ENCODE data around the gene GPRIN1. TPM values are rescaled to one million over a fixed set of nuclear protein-coding genes. Genes with fewer than 3 reads are reported as not detected.

GPRIN1 gene
- total RNA-seq, 1 donor from 2014 or later: not detected

DNA sequence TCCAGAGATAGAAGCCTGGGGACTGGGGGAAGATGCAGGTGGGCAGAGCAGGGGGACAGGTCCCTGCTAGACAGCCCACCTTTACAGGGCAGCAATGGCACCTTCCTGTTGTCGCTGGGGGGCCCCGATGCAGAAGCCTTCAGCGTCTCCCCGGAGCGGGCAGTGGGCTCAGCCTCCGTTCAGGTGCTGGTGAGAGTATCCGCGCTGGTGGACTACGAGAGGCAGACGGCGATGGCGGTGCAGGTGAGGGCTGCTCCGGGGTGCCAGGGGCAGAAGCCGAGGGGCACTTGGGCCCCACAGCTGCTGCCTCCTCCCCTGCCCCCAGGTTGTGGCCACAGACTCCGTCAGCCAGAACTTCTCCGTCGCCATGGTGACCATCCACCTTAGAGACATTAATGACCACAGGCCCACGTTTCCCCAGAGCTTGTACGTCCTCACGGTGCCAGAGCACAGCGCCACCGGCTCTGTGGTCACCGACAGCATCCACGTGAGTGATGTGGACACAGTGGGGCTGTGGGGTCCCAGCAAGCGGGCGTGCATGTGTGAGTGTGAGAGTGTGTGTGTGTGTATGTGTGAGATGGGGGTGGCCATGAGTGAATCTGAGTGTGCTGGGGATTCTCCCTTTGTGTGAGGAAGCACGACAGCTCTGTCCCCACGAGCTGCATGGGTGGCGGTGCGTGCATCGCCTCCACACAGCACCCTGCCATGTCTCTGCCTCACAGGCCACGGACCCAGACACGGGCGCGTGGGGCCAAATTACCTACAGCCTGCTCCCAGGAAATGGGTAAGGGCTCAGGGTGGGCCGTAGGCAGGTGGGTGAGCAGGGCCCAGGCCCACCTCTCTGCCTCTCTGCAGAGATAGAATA, 32.4 kb downstream of the GPRIN1 start:
- TF ChIP-seq, protein P1, sequence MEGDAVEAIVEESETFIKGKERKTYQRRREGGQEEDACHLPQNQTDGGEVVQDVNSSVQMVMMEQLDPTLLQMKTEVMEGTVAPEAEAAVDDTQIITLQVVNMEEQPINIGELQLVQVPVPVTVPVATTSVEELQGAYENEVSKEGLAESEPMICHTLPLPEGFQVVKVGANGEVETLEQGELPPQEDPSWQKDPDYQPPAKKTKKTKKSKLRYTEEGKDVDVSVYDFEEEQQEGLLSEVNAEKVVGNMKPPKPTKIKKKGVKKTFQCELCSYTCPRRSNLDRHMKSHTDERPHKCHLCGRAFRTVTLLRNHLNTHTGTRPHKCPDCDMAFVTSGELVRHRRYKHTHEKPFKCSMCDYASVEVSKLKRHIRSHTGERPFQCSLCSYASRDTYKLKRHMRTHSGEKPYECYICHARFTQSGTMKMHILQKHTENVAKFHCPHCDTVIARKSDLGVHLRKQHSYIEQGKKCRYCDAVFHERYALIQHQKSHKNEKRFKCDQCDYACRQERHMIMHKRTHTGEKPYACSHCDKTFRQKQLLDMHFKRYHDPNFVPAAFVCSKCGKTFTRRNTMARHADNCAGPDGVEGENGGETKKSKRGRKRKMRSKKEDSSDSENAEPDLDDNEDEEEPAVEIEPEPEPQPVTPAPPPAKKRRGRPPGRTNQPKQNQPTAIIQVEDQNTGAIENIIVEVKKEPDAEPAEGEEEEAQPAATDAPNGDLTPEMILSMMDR (IDR thresholded peaks at IDR 0.05): no peak
- no peaks in the 10 kb centered on the region for H3K4me1 ChIP-seq
- intact Hi-C loops (cut with DNase I): no loop called here
- H3K9me3 ChIP-seq: no peaks in the 10 kb centered on the region
- no peak overlapping the region for H3K27ac ChIP-seq
- no peak for DNase-seq (ENCODE audit: low spot score in 2 of 2)
- H3K36me3 ChIP-seq: no peaks in the 10 kb centered on the region
- H3K4me3 ChIP-seq: no peak overlapping the region
- H3K27me3 ChIP-seq: no peaks in the 10 kb centered on the region

DNA sequence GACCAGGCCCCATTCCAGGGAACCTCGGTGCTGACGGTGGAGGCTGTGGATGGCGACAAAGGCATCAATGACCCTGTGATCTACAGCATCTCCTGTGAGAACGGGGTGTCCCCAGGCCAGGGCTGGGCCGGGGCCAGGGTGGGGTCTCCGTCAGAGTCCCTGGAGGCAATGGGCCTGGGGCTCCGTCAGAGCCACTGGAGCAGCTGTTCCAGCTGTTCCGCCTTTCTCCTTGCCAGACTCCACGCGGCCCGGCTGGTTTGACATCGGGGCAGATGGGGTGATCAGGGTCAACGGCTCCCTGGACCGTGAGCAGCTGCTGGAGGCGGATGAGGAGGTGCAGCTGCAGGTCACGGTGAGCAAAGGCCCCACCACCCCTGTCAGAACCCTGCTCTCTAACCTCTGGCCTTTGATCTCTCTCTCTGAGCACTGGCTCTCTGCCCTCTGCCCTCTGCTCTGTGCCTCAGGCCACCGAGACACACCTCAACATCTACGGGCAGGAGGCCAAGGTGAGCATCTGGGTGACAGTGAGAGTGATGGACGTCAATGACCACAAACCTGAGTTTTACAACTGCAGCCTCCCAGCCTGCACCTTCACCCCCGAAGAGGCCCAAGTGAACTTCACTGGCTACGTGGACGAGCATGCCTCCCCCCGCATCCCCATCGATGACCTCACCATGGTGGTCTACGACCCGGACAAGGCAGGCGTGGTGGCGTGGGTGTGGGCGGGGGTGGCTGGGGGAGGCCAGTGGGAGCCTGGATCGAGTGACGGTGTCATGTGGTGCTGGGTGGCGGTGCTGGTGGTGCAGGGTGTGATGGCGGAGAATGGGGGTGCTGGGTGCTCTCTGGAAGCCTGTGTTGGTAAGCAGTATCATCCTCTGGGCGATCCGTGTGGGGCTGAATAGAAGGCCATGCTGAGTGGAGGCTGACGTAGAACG, 34.2 kb downstream of the GPRIN1 start:
- Histone ChIP-seq H3K36me3 (no peaks in the 10 kb centered on the region), H3K9me3 (no peaks in the 10 kb centered on the region), H3K27ac (no peak overlapping the region), H3K27me3 (no peaks in the 10 kb centered on the region), H3K4me1 (no peaks in the 10 kb centered on the region), H3K4me3 (no peak overlapping the region)
- no peak for DNase-seq (ENCODE audit: low spot score in 2 of 2)
- intact Hi-C loops (cut with DNase I): no loop called here
- TF ChIP-seq, protein P1 (IDR thresholded peaks at IDR 0.05): no peak

DNA sequence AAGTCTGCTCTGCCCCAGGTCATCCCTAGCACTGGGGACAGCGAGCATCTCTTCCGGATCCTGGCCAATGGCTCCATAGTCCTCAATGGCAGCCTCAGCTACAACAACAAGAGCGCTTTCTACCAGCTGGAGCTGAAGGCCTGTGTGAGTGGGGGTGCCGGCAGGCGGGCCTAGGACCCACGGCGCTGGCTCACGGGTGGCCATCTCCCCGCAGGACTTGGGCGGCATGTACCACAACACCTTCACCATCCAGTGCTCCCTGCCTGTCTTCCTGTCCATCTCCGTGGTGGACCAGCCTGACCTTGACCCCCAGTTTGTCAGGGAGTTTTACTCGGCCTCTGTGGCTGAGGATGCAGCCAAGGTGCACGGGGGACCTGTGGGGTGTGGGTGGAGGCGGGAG, 34.9 kb downstream of the GPRIN1 start:
- intact Hi-C loops (cut with DNase I): no loop called here
- no peaks in the 10 kb centered on the region for H3K4me1 ChIP-seq
- no peak for DNase-seq (ENCODE audit: low spot score in 2 of 2)
- no peaks in the 10 kb centered on the region for H3K9me3 ChIP-seq
- H3K36me3 ChIP-seq: no peaks in the 10 kb centered on the region
- no peak overlapping the region for H3K4me3 ChIP-seq
- H3K27me3 ChIP-seq: no peaks in the 10 kb centered on the region
- TF ChIP-seq, protein P1 (IDR thresholded peaks at IDR 0.05): no peak
- no peak overlapping the region for H3K27ac ChIP-seq

DNA sequence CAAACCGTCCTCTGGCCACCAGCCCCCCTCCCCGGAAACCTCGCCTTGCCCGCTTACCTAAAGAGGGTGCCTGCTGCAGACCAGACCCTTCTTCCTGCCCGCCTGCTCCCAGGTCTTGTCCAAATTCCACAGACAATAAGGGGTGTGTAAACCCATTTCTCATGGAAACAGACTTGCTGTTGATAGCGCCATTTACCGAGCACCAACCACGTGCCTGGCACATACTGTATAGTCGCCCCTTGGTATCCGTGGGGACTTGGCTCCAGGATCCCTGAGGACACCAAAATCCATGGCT, 35.7 kb downstream of the GPRIN1 start:
- no peak overlapping the region for H3K4me3 ChIP-seq
- no peak overlapping the region for H3K27ac ChIP-seq
- H3K36me3 ChIP-seq: no peaks in the 10 kb centered on the region
- TF ChIP-seq, protein P1 (IDR thresholded peaks at IDR 0.05): no peak
- DNase-seq (ENCODE audit: low spot score in 2 of 2): no peak
- no peaks in the 10 kb centered on the region for H3K9me3 ChIP-seq
- no peaks in the 10 kb centered on the region for H3K4me1 ChIP-seq
- intact Hi-C loops (cut with DNase I): no loop called here
- no peaks in the 10 kb centered on the region for H3K27me3 ChIP-seq

DNA sequence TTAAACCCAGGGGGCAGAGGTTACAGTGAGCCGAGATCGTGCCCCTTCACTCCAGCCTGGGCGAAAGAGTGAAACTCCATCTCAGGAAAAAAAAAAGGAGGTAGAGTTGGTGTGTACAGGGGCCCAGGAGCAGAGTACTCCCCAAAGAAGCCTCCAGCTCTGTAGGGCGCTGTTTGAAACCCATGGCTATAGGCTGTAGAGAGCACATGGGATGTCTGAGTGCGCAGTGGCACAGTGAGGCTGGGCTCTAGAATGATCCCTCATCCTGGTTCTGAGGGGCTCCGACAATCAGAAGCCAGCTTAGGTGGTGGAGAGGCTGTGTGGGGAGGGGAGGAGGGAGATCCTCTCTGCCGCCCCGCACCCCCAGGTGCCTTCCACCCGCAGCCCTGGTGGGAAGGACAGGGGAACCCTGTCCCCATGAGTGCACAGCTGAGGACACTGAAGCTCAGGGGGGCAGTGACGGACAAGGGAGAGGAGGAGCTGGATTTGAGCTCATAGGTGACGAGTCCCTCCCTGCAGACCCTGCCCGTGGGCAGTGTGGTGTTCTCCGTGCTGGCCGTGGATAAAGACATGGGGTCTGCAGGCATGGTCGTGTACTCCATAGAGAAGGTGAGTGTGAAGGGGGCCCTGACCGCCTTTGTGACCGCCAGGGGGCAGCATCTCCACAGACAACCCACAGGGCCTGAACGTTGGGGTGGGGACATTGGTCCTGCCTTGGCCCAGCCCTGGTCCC, 36.2 kb downstream of the GPRIN1 start:
- Histone ChIP-seq H3K9me3 (no peaks in the 10 kb centered on the region), H3K27ac (no peak overlapping the region), H3K4me1 (no peaks in the 10 kb centered on the region), H3K36me3 (no peaks in the 10 kb centered on the region), H3K27me3 (no peaks in the 10 kb centered on the region), H3K4me3 (no peak overlapping the region)
- intact Hi-C loops (cut with DNase I): no loop called here
- TF ChIP-seq, protein P1 (IDR thresholded peaks at IDR 0.05): peak; percentile 49 to 59 (median 56)
- peak in 1 of 2 donors; percentile 76 for DNase-seq (ENCODE audit: low spot score in 2 of 2)
